GM21360 (cell line): Measurements from ENCODE around the gene FKRP.
"Not testable (repeated sequence)": the region's sequence is repeated elsewhere in the genome, so short reads cannot be mapped to it uniquely, and the experiment has no call there.

Experiments
- ATAC-seq: cut with Tn5 transposase; IDR thresholded peaks from one replicate; pipeline ENCODE4 v1.9.1; 2021; ENCODE audit warnings: mild to moderate bottlenecking, moderate library complexity; ENCODE audit not compliant: unreplicated experiment

Gene FKRP

GRCh38 chr19:46755853-46756543 lies 10.1 kb downstream of the FKRP start:
- ATAC-seq: no peak

GRCh38 chr19:46756544-46756888 lies 10.7 kb downstream of the FKRP start:
- ATAC-seq: no peak

- no peak for ATAC-seq
These were observed 13.3 kb downstream of the FKRP start for GRCh38 chr19:46759206-46759605.

GRCh38 chr19:46759817-46760333 lies 14.0 kb downstream of the FKRP start:
- ATAC-seq: no peak

GRCh38 chr19:46760363-46760762 lies 14.5 kb downstream of the FKRP start:
- ATAC-seq: no peak

- not testable (repeated sequence) for ATAC-seq
These were observed 15.0 kb downstream of the FKRP start for GRCh38 chr19:46760897-46761296.

GRCh38 chr19:46761418-46761831 lies 15.6 kb downstream of the FKRP start:
- ATAC-seq: no peak

- ATAC-seq: no peak
These were observed 16.5 kb downstream of the FKRP start for GRCh38 chr19:46762245-46762890.

- no peak for ATAC-seq
These were observed 19.0 kb downstream of the FKRP start for GRCh38 chr19:46764817-46765291.

GRCh38 chr19:46766569-46767317 lies 20.9 kb downstream of the FKRP start:
- no peak for ATAC-seq

GRCh38 chr19:46768746-46769145 lies 22.9 kb downstream of the FKRP start:
- not testable (repeated sequence) for ATAC-seq

- ATAC-seq: no peak
These were observed 26.5 kb downstream of the FKRP start for GRCh38 chr19:46772170-46773017.

- no peak for ATAC-seq
These were observed 27.2 kb downstream of the FKRP start for GRCh38 chr19:46773018-46773399.

GRCh38 chr19:46775642-46776258 lies 29.9 kb downstream of the FKRP start:
- ATAC-seq: no peak

GRCh38 chr19:46776927-46777911 lies 31.4 kb downstream of the FKRP start:
- no peak for ATAC-seq

GRCh38 chr19:46777956-46778645 lies 32.2 kb downstream of the FKRP start:
- not testable (repeated sequence) for ATAC-seq

- ATAC-seq: no peak
These were observed 36.6 kb downstream of the FKRP start for GRCh38 chr19:46782355-46783019.

GRCh38 chr19:46783670-46784069 lies 37.8 kb downstream of the FKRP start:
- no peak for ATAC-seq
